HG03025 (cell line): ENCODE measurements around the gene RANBP1.

Source experiments
- ATAC-seq: cut with Tn5 transposase; IDR thresholded peaks from one replicate; pipeline ENCODE4 v1.9.1; 2021; ENCODE audit warnings: mild to moderate bottlenecking, moderate library complexity; ENCODE audit not compliant: unreplicated experiment, low FRiP score

RANBP1 gene

DNA sequence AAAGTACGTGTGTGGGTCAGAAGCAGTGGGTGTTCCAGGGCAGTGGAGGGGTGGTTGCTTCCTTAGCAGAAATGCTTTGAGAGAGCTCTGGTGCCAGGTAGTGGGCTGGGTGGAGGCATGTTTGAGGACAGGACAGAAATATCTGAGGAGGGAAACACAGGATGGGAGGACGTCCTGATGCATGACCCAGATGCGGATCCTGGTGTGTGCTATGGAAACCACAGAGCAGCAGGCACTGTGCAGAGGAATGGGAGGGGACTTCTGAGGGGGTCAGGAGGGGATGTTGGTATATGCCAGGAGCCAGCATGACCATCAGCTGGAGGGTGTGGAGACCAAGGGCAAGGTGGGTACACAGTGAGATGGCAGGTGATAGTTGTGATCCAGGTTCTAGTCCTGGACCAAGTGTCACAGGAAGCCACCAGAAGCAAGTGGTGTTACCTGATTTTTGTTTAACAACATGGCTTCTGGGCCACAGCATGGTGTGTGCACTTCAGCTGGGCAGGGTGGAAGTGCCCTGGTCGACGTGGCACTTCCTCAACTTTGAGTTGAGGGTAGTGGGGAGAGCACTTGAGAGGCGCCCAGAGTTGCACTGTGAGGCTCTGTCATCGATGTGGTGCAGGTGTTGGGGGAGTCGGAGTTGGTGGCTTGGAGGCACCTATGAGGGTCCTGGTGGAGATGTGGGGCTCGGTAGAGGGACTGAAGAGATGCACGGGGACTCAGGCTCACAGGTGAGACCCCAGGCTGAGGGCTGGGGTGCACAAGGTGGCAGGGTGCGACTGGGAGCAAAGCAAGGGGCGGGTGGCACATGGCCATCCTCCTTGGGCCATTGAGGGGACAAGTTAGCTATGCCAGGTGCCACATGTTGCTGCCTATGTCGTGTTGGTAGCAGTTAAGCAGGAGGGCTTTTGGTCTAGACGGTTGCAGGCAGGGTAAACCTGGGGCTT, 28.3 kb upstream of the RANBP1 start:
- ATAC-seq, result no peak

- ATAC-seq, result no peak
These were observed 27.6 kb upstream of the RANBP1 start for GRCh38 chr22:20088263-20088648.

GRCh38 chr22:20089226-20089976, 26.5 kb upstream of the RANBP1 start:
- ATAC-seq, result no peak

- ATAC-seq, result no peak
These were observed 25.8 kb upstream of the RANBP1 start for GRCh38 chr22:20089977-20090729.

DNA sequence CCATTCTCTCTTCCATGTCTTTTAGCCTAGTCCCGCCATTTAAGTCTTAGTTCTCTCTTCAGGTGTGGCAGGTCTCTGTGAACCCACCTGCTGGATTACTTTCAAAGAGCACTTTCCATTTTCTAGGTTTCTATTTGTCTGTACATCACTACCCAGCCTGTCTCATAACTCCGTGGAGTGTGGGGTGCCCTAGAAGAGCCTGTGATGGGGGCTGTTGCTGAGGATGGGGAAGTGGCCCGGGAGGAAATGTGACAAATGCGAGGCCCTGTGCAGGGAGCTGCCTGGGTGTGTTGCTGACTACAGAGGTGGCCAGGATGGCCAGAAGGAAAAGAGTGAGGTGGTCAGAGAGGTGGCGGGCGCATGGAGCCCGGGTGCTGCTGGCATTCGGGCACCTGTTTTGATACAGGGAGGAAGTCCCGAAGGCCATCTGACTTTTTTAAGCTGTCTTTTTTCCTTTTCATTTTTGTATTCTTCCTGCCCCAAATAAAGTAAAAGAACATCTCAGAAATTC, 25.1 kb upstream of the RANBP1 start:
- no peak for ATAC-seq

GRCh38 chr22:20091690-20092476, 24.0 kb upstream of the RANBP1 start:
- ATAC-seq, result no peak

- no peak for ATAC-seq
These were observed 23.4 kb upstream of the RANBP1 start for GRCh38 chr22:20092477-20092854.

- ATAC-seq, result no peak
These were observed 22.3 kb upstream of the RANBP1 start for GRCh38 chr22:20093418-20094196.

- no peak for ATAC-seq
These were observed 21.6 kb upstream of the RANBP1 start for GRCh38 chr22:20094197-20094807.

DNA sequence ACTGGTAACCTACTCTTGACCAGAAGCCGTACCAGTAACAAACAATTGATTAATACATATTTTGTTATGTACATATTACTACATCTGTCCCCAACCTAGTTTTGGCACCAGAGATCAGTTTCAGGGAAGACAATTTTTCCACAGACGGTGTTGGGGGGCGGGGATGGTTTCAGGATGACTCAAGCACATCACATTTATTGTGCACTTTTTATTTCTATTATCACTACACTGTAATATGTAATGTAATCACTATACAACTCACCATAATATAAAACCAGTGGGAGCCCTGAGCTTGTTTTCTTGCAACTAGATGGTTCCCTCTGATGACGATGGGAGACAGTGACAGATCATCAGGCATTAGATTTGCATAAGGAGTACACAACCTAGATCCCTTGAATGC, 20.4 kb upstream of the RANBP1 start:
- no peak for ATAC-seq

DNA sequence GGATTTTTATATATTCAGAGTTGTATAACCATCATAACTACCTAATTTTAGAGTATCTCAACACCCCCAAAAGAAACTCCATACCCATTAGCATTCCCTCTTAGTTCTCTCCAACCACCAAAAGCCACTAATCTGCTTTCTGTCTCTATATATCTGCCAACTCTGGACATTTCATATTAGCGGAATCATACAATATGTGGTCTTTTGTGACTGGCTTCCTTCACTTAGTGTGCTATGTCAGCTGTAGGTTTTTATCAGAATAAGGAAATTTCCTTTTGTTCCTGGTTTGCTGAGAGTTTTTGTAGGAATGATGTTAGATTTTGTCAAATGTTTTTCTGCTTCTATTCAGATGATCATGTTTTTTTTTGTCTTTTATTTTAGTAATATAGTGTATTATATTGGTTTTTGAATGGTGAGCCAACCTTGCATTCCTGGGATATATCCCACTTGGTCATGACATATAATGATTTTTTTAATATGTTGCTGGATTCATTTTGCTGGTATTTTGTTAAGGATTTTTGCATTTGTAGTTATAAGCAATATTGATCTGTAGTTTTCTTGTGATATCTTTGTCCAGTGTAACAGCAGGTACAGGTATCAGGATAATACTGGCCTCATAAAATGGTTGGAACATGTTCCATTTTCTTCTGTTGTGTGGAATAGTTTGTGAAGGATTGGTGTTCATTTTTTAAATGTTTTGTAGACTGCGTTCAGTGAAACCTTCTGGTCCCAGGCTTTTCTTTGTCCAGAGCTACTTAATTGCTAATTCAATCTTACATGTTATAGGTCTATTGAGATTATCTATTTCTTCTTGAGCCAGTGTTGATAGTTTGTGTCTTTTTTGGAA, 19.1 kb upstream of the RANBP1 start:
- no peak for ATAC-seq

- ATAC-seq, result no peak
These were observed 16.7 kb upstream of the RANBP1 start for GRCh38 chr22:20099099-20099711.

- no peak for ATAC-seq
These were observed 14.3 kb upstream of the RANBP1 start for GRCh38 chr22:20101638-20102037.

GRCh38 chr22:20102203-20102780, 13.6 kb upstream of the RANBP1 start:
- no peak for ATAC-seq

GRCh38 chr22:20105456-20106204, 10.3 kb upstream of the RANBP1 start:
- ATAC-seq, result no peak

- ATAC-seq, result no peak
These were observed 9.6 kb upstream of the RANBP1 start for GRCh38 chr22:20106205-20106848.
